AG20443 (cell line): ENCODE measurements around the gene RGS18.
"Not testable (repeated sequence)": the region's sequence is repeated elsewhere in the genome, so short reads cannot be mapped to it uniquely, and the experiment has no call there.

ENCODE experiments used
- DNase-seq: peaks from one replicate; pipeline ENCODE4 v3.0.0; 2012; ENCODE audit warnings: low spot score, mixed read lengths

The RGS18 gene

DNA sequence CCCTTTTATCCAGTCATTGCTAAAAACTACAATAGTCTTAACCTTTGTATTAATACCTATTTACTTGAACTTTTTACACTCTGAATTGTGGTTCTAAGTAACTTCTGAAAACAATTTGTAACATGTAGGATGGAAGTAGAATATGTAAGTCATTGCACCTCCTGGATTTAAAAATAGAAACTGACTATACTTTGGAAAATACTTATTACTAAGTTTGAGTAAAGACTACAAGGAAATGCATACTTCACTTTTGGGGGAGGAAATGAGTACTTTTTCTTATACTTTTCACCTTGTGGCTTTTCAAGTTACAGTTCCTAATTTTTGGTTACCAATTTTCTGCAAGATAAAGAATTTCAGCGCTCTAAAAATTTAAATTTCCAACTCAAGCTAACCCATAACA lies 8.7 kb downstream of the RGS18 start:
- no peak for DNase-seq

DNA sequence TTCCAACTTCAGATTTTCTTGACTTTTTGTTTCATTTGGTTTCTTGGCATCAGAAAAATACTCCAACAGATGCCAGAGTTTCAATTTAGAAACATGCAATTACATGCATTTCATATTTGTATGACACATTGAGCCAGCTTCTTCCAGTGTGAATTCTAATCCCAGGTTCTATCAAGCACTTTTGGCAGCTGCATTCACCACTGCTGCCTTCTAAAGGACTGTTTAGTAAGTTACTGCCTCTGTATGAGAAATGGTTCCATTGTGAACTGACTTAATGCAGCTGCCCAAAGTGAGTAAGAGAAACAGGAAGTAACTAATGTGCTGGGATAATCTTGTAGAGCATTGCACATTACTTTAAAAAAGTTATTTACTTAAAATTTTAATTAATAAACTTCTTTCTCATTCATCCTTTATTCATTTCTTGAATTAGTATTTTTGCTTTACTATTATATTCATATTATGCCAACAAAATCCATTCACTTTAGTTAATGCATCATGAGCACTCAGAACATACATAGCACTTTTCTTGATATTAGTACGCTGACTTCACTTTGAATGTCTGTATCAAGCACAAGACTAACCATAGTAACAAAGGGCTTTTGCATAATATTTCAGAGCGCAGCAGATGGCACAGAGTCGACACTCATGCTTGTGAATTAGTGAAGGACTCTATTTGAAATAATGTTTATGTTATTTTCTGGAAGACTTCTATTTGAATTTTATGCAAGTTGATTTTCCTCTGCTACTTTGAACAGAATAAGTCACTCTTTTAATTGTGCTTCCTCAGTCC lies 9.8 kb downstream of the RGS18 start:
- DNase-seq, result no peak

DNA sequence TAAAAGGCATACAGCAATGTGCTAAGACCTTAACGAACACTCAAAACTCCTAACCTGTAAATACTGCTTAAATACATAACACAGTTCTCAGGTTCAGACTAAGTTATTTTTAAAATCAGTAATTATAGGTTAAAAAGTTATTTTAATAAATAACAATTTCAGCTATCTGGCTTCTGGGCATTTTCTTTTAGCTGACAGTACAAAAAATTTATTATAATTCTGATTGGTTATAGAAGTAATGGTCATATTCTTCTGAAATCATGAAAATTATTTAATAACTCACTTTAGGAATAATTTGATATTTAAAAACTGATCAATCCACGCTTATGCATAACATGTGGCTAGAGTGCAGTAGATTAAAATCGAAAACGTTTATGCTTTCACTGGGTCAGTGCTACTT lies 10.7 kb downstream of the RGS18 start:
- no peak for DNase-seq

DNA sequence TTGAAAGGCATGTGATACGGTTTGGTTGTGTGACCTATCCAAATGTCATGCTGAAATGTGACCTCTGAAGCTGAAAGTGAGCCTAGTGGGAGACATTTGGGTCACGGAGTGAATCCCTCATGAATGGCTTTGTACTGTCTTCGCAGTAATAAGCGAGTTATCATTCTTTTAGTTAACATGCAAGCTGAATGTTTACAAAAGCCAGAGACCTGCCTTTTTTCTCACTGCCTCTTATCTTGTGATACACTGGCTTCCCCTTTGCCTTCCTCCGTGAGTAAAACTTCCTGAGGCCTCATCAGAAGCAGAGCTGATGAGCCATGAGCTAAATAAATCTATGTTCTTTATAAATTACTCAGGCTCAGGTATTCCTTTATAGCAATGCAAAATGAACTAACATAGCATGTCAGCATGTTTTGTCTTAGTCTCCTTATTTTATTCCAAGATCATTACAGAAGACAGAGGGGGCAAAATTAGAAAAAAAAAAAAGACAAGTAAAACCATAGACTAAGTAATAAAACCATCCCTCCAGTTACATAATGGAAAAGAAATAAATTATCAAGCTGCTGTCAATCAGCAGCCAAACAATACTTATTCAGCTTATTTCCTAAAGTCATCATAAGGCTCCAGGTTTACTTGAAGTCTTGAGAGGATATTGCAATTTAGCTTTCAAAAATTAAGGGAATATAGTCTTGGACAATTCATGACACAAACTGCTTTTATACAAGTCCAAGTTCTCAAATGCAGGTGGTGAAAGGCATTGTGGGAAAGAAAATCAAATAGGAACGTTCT lies 12.1 kb downstream of the RGS18 start:
- DNase-seq, result no peak

DNA sequence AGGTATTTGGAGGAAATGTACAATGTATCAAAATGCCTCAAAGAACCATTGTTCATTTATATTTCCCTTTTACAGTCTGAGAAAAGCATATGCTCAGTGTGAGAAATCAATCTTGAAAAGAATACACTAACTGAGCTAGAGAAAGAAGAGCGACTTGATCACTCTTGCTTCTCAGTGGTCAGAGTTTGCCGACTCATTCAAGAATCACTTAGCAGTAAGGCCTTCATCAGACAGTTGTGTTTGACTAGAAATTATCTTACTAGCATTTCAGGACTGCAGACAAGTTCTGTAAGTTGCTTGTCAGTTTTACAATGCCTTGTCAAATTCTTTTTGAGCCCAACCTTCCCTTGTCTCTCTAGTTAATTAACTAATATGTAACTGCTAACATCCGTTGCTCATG lies 12.9 kb downstream of the RGS18 start:
- no peak for DNase-seq

DNA sequence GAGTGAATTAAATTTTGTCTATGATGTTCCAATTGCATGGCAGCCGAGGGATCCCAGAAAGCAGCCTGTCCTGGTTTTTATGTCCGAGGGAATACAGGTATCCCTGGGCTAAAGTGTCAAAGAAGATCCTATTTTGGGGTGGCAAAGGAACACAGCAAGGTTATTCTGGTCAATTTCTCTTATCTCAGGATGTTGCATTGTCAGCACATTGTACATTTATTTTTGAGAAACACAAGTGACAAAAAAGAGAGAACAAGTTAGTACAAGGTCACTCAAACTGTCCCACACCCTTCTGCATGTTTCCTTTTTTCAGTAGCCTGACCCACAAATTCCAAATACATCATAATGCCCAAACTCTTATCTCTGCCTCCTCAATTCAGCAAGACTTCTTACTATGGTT lies 17.7 kb downstream of the RGS18 start:
- DNase-seq, result no peak

DNA sequence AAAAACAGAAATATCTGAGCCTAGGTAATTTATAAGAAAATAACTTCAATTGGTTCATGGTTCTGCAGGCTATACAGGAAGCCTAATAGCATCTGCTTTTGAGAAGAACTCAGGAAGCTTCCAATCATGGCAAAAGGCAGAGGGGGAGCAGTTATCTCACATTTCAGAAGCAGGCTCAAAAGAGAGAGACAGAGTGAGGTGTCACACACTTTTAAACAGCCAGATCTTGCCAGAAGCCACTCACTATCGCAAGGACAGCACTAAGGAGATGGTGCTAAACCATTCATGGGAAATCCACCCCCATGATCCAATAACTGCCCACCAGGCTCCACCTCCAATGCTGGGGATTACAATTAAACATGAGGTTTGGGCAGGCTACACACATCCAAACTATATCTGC lies 25.5 kb downstream of the RGS18 start:
- DNase-seq, result no peak

DNA sequence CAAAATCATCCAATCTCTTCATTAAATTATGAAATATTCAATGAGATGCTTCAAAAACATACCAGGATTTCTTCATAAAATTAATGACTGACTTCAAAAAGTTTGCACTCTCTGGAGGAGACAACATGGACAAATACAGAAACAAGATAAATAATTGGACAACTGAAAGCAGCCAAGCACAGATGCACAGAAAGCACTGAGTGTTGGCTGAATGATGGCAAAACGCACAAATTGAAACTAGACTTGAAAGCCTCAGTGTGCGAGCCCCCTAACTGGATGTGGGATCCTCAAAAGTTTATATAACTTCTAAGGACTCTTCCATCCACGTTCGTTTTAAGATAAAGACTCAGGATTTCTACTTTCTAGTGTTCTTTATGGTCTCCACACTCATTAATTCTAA lies 27.9 kb downstream of the RGS18 start:
- DNase-seq, result no peak

DNA sequence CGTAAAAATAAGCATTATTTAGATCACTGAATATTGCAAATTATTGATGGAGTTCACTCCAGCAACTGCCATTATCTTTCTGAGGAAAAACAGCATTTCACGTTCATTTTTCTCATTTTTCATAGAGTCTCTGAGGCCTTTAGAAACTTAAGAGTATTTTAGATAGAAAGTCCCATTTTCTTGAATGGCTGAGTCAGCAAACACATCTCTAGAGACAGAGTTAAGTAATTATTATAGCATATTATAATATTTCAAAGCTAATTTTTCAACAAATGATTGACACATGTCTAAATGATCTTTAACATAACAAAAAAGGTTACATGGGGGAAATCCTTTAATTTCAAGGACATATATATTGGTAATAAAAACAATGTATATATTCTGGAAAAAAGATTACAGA lies 31.8 kb downstream of the RGS18 start:
- DNase-seq, result no peak

DNA sequence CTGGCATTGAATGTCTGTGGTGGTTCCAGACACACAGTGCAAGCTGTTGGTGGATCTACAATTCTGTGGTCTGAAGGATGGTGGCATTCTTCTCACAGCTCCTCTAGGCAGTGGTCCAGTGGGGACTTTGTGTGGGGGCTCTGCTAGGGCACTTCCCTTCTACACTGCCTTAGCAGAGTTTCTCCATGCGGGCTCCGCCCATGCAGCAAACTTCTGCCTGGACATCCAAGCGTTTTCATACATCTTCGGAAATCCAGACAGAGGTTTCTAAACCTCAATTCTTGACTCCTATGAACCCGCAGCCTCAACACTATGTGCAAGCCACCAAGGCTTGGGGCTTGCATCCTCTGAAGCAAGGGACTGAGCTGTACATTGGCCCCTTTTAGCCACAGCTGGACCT lies 43.0 kb downstream of the RGS18 start:
- no peak for DNase-seq

DNA sequence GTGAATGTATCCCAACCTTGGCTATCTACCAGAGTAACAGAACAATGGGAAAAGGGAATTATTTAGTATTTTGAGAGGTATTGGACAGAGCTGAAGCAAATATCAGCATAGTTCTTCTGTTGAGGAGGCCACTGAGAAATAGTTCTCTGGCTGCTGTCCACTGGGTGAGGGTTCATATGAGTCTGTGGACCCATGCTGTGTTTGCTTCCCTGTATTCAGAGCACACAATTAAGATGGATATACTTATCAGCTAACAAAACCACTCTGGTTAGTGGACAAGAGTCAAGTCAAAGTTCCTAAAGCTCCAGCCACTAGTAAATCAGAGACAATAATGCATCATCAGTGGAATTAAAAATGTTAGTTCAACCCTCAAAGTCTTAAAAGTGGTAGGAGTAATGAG lies 66.1 kb downstream of the RGS18 start:
- DNase-seq, result no peak

DNA sequence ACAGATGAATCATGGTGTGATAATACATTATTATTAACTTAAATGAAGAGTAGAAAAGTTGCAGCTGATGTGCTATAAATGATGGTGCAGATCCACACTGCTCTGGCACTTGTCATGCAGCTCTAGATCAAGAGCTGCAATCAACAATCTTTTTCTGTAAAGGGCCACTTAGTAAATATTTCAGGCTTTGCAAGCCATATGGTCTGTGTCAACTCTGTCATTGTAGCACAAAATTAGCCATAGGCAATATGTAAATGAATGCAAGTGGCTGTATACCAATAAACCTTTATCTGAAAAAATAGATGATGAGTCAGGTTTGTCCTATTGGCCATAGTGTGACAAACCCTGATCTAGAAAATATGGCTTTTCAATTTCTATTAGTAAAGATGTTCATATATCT lies 66.6 kb downstream of the RGS18 start:
- no peak for DNase-seq

DNA sequence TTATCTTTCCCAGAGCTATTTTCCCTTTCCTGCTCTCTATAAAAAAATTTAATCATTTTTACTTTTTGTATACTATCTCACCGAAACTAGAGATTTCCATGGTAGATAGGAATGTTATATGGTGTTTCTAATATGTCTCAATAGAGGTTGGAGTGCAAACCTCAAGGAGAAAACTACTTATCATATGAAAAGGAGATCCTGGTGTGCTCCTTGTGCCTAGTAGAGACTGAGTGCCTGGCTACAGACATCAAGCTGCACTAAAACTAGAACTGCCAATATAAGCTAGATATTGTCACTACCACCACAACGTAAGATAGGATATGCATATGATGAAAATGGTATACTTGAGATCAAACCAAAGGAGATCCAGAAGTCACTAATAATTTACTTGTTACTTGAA lies 67.0 kb downstream of the RGS18 start:
- DNase-seq, result no peak

DNA sequence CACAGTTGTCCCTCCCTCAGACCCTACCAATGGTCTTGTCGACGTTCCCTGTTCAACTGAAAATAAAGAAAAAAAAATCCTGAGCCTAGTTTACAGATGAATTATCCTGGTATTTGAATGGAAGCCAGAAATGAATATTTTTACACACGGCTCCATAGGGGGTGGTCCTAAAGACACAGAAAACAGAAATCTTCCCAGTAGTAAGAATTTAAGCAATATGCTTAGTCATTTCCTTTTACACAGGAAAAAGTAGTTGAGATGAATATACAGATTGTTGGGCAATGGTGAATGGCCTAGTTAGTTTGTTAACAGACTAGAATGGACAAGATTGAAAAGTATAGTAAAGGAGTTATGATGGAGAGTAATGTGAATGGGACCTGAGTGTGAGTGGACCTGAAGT lies 67.4 kb downstream of the RGS18 start:
- no peak for DNase-seq

DNA sequence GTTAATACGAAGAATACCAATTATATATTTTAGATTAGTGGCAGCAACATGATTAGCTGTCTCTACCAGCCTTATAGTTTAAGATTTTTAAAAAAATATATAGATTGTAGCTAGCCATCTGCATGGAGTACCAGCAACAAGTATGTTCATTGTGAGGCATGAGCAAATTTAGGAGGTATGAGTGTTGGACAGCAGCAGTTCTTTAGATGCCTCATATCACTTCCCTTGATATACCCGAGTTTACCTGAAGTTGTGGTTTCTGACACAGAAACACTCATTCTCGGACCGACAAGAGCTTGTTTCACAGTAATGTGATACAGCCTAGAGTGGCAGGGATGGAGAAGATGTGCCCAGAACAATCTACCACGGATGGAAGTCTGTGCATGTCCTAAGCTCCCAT lies 69.1 kb downstream of the RGS18 start:
- no peak for DNase-seq

DNA sequence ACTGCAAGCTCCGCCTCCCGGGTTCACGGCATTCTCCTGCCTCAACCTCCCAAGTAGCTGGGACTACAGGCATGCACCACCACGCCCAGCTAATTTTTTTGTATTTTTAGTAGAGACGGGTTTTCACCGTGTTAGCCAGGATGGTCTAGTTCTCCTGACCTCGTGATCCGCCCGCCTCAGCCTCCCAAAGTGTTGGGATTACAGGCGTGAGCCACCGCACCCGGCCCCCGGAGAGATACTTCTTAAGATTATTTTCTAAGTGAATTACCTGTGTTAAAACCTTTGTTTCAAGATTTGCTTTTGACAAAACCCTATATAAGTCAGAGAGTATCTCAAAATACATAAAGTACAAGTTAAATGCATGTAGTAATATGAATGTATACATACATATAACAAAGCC lies 69.7 kb downstream of the RGS18 start:
- not testable (repeated sequence) for DNase-seq

DNA sequence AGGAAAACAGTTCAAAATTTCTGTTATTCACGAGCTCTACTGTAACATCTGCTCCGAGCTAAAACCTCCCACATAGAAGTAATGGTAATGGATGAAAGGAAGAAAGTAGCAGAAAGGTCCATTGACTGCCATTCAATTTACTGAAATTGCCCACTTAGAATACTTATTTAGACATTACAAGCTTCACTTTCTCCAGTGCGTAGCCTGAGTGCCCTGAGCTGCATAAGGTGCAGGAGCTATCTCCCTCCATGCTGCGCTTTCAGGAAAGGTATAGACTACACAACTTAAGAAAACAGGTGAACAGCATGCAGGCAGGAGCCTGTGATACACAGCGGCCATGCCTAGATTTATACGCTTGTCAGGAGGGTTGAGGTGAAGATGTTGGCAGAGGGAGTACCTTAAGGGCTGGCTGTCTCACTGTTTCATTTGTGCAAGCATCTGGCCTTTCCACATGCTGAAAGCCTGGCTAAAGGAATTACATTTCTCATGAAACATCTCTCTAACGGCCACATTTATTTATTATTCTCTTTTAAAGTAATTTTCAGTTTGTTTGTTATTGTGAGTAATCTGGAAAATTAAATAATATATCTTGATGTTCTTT lies 74.7 kb downstream of the RGS18 start:
- DNase-seq, result no peak

DNA sequence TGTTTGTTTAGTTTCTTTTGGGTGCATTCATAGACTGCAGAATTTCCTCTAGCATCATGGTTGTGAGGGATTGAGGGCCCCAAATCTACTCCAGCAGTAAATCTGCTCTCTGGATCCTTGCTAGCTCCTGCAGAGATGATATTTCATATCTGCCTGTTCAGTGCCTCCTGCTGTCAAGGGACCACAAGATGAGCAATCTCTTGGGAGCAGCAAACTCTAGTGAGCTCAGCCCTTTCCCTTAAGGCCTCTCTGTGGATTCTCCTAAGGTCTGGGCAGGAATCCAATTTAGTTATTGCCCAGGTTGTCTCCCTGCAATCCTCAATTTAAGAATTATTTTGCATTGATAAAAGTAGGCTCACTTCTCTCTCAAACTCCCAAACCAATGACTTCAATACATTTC lies 76.9 kb downstream of the RGS18 start:
- no peak for DNase-seq
